ENCODE data around the gene FAM131A. TPM values are rescaled to one million over a fixed set of nuclear protein-coding genes. Genes with fewer than 3 reads are reported as not detected.

Gene FAM131A
- total and polyA plus RNA-seq, 10 of the 15 experiments (the other 5 are each of a cell fraction or from before 2014, with no cell fraction given): 0.31 to 4.5 (median 1.5) TPM

GRCh38 chr3:184298759-184299487 lies 38.5 kb upstream of the FAM131A start, which contains the start of gene PSMD2 (continued):
- peak; percentile 54; the same call in 1 of the 2 replicates for TF ChIP-seq PML (IDR thresholded peaks at IDR 0.05; ENCODE audit: low read length)
- TF ChIP-seq POU2F2 (IDR thresholded peaks at IDR 0.05; ENCODE audit: borderline replicate concordance, low read depth, low read length): no peak
- peak; percentile 25; the same call in 1 of the 2 replicates for TF ChIP-seq SMAD5 (IDR thresholded peaks at IDR 0.05; ENCODE audit: low read depth)
- TF ChIP-seq YBX1 (IDR thresholded peaks at IDR 0.05): no peak
- TF ChIP-seq ZNF384 (IDR thresholded peaks at IDR 0.05; ENCODE audit: borderline replicate concordance, low read depth, low read length): peak; percentile 74; the same call in 1 of the 2 replicates
- no peak for TF ChIP-seq EED (IDR thresholded peaks at IDR 0.05; ENCODE audit: low read depth)

DNA sequence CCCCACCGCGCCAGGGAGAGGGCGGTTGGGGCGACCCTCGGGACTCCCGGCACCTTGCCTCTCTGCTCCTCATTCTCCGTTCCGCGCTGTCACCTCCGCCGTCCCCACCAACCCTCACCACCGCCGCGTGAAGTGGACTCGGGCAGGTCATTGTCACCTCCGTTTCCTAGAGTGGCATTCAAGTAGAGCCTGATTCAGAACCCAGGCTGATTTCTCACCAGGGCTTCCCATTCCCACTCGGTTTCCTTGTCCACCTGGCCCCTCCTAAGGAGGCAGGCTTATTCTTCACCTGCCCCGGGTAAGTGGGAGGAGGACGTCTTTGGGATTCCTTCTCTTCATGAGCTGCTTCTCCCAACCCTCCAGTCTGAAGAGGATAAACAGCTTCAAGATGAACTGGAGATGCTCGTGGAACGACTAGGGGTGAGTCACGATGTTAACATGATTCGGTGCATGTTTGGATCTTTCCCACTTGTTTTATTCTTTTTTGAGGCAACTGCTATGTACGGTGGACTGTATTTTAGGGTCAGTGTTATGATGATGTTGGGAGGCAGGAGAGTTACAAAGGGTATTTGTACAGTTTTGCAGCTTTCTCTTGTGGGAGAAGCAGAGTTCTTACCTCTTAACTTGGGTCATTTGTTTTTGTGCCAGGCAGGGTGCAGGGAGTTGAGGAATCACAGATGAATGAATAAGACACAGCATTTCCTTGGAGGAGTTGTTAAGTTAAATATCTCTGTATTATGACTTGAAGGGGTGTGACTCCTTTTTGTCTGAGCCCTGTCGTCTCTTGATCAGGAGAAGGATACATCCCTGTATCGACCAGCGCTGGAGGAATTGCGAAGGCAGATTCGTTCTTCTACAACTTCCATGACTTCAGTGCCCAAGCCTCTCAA lies 37.7 kb upstream of the FAM131A start:
- H3K79me2 ChIP-seq (ENCODE audit: control insufficient read depth, insufficient read depth, low read length): peaks cover 20% of the 10 kb centered on the region
- TSS peak; percentile 66 for BruUV-seq (replicated peaks)
- no peaks in the 10 kb centered on the region for H3K9me3 ChIP-seq (replicated peaks; ENCODE audit: control insufficient read depth, insufficient read depth, low read length)
- POLR2A ChIA-PET: interaction anchor here (0.9 to 1.5 kb wide), 3 partner anchors 14 to 114 kb away, joined by 3 read pairs; partner anchors contain the start of genes ABCF3 and FAM131A
- H3K4me1 ChIP-seq (ENCODE audit: control insufficient read depth, insufficient read depth, low read length): peaks cover 3% of the 10 kb centered on the region
- intact Hi-C loops (cut with micrococcal nuclease; ENCODE audit: unreplicated experiment): loop anchor here (2.0 to 5.0 kb wide), 3 partner anchors 15 to 125 kb away; partner anchors contain the start of genes AP2M1 and EIF4G1
- H3K36me3 ChIP-seq (ENCODE audit: control insufficient read depth in 2 of 2, insufficient read depth in 2 of 2, low read length in 1 of 2): peaks cover 18 to 19% of the 10 kb centered on the region in 2 experiments; a peak in 3 of 4 replicates
- in situ Hi-C loops (cut with MboI): no loop called here
- no peak; the same call in 2 of the 3 replicates for ATAC-seq
- CTCF ChIA-PET: interaction anchor here (0.6 kb wide), 1 partner anchor 46 kb away, joined by 3 read pairs; no protein-coding TSS in a partner anchor
- SMC1A ChIA-PET (ENCODE audit: uncharacterized antibody, unreplicated experiment): no interaction called here
- H3K27ac ChIP-seq (ENCODE audit: control insufficient read depth, insufficient read depth): peak overlapping the region; percentile 66
- peak overlapping the region; percentile 88 for H3K4me3 ChIP-seq
- RAD21 ChIA-PET (ENCODE audit: unreplicated experiment): no interaction called here
- H3K4me2 ChIP-seq (ENCODE audit: control insufficient read depth, insufficient read depth): peak overlapping the region; percentile 96
- H3K27me3 ChIP-seq (replicated peaks in 1 of 2; ENCODE audit: control insufficient read depth in 2 of 2, insufficient read depth in 2 of 2, low read length in 1 of 2): no peaks in the 10 kb centered on the region
- DNase-seq (ENCODE audit: low read depth, low spot score): no peak
- peak overlapping the region; percentile 64 for H2AFZ ChIP-seq (ENCODE audit: control insufficient read depth, low read depth, low read length)
- WGBS (ENCODE audit: insufficient coverage, insufficient replicate concordance, low lambda C conversion rate, missing lambda C conversion rate): 17% methylated on average over 29 of the region's 29 CpGs
- no peak for FAIRE-seq
- no peaks in the 10 kb centered on the region for H4K20me1 ChIP-seq (ENCODE audit: control insufficient read depth, insufficient read depth)
- peak overlapping the region; percentile 91 for H3K9ac ChIP-seq (ENCODE audit: control insufficient read depth, insufficient read depth, low read length)
- TF ChIP-seq IRF3 (IDR thresholded peaks at IDR 0.05) (no peak), LARP7 (IDR thresholded peaks at IDR 0.05) (no peak; the same call in 1 of the 2 replicates), ATF2 (IDR thresholded peaks at IDR 0.05; ENCODE audit: low read length) (no peak), TCF12 (IDR thresholded peaks at IDR 0.05; ENCODE audit: low read depth, low read length) (0 out of 2 replicates have a peak, but pooled peaks have one; percentile 16), HDGF (IDR thresholded peaks at IDR 0.05) (0 out of 2 replicates have a peak, but pooled peaks have one; percentile 43), POU2F2 (IDR thresholded peaks at IDR 0.05; ENCODE audit: borderline replicate concordance, low read depth, low read length) (no peak), CTCF (IDR thresholded peaks at IDR 0.05 in 2 of 3, conservative IDR thresholded peaks at IDR 0.05 in 1 of 3; ENCODE audit: control insufficient read depth in 2 of 3, extremely low read depth in 1 of 3, insufficient read depth in 1 of 3, low read depth in 3 of 3, low read length in 3 of 3) (no peak), EZH2 (IDR thresholded peaks at IDR 0.05; ENCODE audit: borderline replicate concordance, control insufficient read depth, low read depth, low read length) (no peak), IRF4 (IDR thresholded peaks at IDR 0.05; ENCODE audit: low read depth, low read length) (no peak), TCF3 (IDR thresholded peaks at IDR 0.05; ENCODE audit: borderline replicate concordance, insufficient read depth, low read depth, low read length) (no peak), NBN (IDR thresholded peaks at IDR 0.05) (no peak), ZNF274 (IDR thresholded peaks at IDR 0.05; ENCODE audit: insufficient read depth, insufficient read length) (no peak)
